Calu3 (cell line): ENCODE measurements around the gene PBRM1. TPM values are rescaled to one million over a fixed set of nuclear protein-coding genes. Genes with fewer than 3 reads are reported as not detected.

Source experiments
- BruUV-seq: library from RNA; stranded (reverse); fragments of 400-500 nt; replicated peaks from 2 replicates; lab custom pipeline; 2021; lab: Mats Ljungman, UMichigan
- CTCF ChIA-PET: fragments of 300-600 bp; sonication (Branson Sonifier 250); formaldehyde crosslinking; loops from one replicate; lab custom pipeline; 2022; ENCODE audit warnings: antibody characterized with exemption; lab: Charles Lee
- DNase-seq: peaks from one replicate; pipeline ENCODE4 v3.0.0; 2022
- H3K27ac Mint-ChIP-seq: one replicate; pipeline ENCODE4 v1.8.0; 2022; ENCODE audit warnings: mixed read lengths; ENCODE audit not compliant: unreplicated experiment
- H3K27me3 Mint-ChIP-seq: one replicate; pipeline ENCODE4 v1.8.0; 2022; ENCODE audit warnings: mixed read lengths; ENCODE audit not compliant: unreplicated experiment
- H3K36me3 Mint-ChIP-seq: one replicate; pipeline ENCODE4 v1.8.0; 2022; ENCODE audit warnings: mild to moderate bottlenecking, moderate library complexity, mixed read lengths; ENCODE audit not compliant: insufficient read depth, unreplicated experiment
- H3K4me1 Mint-ChIP-seq: one replicate; pipeline ENCODE4 v1.8.0; 2022; ENCODE audit warnings: mild to moderate bottlenecking, low read depth, mixed read lengths; ENCODE audit not compliant: unreplicated experiment
- H3K4me3 Mint-ChIP-seq: one replicate; pipeline ENCODE4 v1.8.0; 2022; ENCODE audit warnings: mild to moderate bottlenecking, low read depth, moderate library complexity, mixed read lengths; ENCODE audit not compliant: unreplicated experiment
- H3K9me3 Mint-ChIP-seq: one replicate; pipeline ENCODE4 v1.8.0; 2022; ENCODE audit warnings: low read depth, mixed read lengths; ENCODE audit not compliant: unreplicated experiment
- intact Hi-C: fragments of 100-400 bp; cut with micrococcal nuclease; formaldehyde crosslinking; loops from one replicate; pipeline ENCODE4 v1.10.0; 2022; ENCODE audit not compliant: unreplicated experiment
- total RNA-seq: library from RNA; stranded (reverse); gene quantifications from 2 replicates; pipeline ENCODE4 v1.2.3, GENCODE V29; 2022
- TF ChIP-seq, protein P1 (sequence below): fragments of 200-600 bp; IDR thresholded peaks from one replicate; pipeline ENCODE4 v1.8.0; 2022; ENCODE audit warnings: antibody characterized with exemption; ENCODE audit not compliant: unreplicated experiment

PBRM1 gene
- total RNA-seq, 1 experiment from 2014 or later, result 54.9 TPM

DNA sequence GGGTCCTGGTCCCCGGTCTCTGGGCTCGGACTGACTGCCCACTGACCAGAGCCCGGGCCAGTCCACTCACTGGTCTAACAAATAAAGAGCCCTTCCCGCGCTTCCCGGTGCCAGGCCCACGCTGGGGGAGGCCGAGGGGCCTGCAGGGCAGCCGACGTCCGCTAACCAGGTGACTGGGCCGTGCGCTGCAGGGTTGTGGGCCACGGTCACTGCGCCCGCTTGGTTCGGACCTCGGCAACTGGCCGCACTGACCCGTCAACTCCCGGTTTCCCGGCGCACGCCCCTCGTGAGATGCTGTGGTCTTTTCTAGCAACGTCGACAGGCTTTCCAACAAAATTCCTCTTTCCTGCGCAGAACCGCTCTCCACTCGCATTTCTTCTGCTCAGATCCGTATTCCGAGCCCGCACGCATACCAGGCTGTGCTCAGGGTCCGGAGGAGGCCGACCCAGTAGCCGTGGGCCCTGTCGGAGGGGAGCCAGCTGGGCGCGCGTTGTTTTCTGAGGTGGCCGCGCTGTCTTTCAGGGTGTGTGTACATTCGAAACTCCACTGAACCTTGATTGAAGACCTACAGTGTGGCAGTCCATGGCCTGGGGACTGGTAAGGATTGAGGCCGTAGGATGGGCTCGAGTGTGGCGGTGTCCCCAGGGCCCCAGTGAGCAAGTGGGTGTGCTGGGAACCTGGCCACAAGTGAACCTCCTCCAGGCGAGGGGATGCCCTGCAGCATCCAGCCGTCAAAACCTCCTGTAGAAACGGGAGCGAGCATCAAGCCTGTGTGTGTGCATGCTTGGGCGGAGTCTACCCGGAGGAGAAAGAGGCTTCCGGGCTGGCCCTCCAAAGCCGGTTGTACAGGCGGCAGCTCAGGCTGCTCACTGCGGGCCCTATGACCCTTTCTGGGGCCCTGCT is 151.2 kb downstream of the PBRM1 start:
- H3K36me3 Mint-ChIP-seq, result peaks cover 58% of the 10 kb centered on the region
- intact Hi-C loops, result loop anchor here (10.0 kb wide), 1 partner anchor 150 kb away; the partner anchor contains the start of genes GNL3 and PBRM1
- TF ChIP-seq, protein P1, sequence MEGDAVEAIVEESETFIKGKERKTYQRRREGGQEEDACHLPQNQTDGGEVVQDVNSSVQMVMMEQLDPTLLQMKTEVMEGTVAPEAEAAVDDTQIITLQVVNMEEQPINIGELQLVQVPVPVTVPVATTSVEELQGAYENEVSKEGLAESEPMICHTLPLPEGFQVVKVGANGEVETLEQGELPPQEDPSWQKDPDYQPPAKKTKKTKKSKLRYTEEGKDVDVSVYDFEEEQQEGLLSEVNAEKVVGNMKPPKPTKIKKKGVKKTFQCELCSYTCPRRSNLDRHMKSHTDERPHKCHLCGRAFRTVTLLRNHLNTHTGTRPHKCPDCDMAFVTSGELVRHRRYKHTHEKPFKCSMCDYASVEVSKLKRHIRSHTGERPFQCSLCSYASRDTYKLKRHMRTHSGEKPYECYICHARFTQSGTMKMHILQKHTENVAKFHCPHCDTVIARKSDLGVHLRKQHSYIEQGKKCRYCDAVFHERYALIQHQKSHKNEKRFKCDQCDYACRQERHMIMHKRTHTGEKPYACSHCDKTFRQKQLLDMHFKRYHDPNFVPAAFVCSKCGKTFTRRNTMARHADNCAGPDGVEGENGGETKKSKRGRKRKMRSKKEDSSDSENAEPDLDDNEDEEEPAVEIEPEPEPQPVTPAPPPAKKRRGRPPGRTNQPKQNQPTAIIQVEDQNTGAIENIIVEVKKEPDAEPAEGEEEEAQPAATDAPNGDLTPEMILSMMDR, result no peak
- no peak for DNase-seq
- H3K27me3 Mint-ChIP-seq, result no peaks in the 10 kb centered on the region
- no TSS peak for BruUV-seq
- H3K9me3 Mint-ChIP-seq, result no peaks in the 10 kb centered on the region
- CTCF ChIA-PET, result no interaction called here
- peaks cover 24% of the 10 kb centered on the region for H3K4me1 Mint-ChIP-seq
- peak overlapping the region; percentile 82 for H3K4me3 Mint-ChIP-seq
- H3K27ac Mint-ChIP-seq, result peak overlapping the region; percentile 63

DNA sequence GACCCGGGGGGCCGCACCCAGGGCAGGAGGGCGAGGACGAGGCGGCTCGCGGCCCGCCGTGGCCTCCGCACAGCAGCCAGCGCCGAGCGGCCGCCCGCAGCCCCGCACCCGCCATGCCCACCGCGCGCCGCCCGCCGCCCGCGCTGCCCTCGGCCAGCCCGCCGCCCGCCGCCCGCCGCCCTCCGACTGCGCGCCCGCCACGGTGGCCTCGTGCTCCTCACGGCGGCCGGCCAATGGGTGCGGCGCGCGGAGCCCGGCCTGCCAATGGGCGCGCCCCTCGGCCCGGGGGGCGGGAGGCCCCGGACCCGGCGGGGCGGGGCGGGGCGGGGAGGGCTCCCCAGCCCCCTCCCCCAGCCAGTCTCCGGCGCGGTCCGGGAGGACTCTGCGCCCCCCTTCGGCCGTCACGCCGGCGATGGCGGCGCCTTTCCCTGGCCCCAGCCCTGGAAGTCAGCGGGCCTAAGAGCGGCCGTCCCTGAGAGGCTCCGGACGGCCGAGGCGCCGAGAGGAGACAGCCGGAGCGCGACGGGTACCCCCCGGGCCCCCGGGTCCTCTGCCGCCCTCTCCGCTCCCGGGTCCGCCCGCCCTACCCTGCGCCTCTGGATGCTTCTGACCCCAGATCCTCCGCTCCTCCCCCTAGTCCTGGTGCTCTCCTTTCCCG is 152.0 kb downstream of the PBRM1 start, which contains the start of gene NT5DC2:
TSS of gene NT5DC2 (minus strand) at position 235 of the 658 bp plus-strand sequence. CDS start at position 115, 120 bp downstream.
- Mint-ChIP-seq H3K27me3 (no peaks in the 10 kb centered on the region), H3K9me3 (no peaks in the 10 kb centered on the region), H3K4me1 (peaks cover 16% of the 10 kb centered on the region), H3K4me3 (peak within 1 kb of the TSS; percentile 82), H3K27ac (peak within 1 kb of the TSS; percentile 74), H3K36me3 (peaks cover 56% of the 10 kb centered on the region)
- DNase-seq, result peak; percentile 84
- no TSS peak for BruUV-seq
- CTCF ChIA-PET, result no interaction called here
- intact Hi-C loops, result loop anchor here (10.0 kb wide), 1 partner anchor 151 kb away; the partner anchor contains the start of genes GNL3 and PBRM1
- TF ChIP-seq, protein P1, result no peak

- H3K4me3 Mint-ChIP-seq, result peak overlapping the region; percentile 82
- intact Hi-C loops, result loop anchor here (10.0 kb wide), 1 partner anchor 152 kb away; the partner anchor contains the start of genes GNL3 and PBRM1
Measured at GRCh38 chr3:52532838-52533622, 152.7 kb downstream of the PBRM1 start.

More at GRCh38 chr3:52532838-52533622, 152.7 kb downstream of the PBRM1 start:
- no peaks in the 10 kb centered on the region for H3K27me3 Mint-ChIP-seq
- no peaks in the 10 kb centered on the region for H3K9me3 Mint-ChIP-seq
- BruUV-seq, result no TSS peak
- peak; percentile 40 for DNase-seq
- H3K4me1 Mint-ChIP-seq, result peaks cover 9% of the 10 kb centered on the region
- CTCF ChIA-PET, result no interaction called here
- H3K27ac Mint-ChIP-seq, result peak overlapping the region; percentile 74
- TF ChIP-seq, protein P1, result no peak
- peaks cover 56% of the 10 kb centered on the region for H3K36me3 Mint-ChIP-seq
